ENCODE measurements around the gene BRSK2.

Gene BRSK2

DNA sequence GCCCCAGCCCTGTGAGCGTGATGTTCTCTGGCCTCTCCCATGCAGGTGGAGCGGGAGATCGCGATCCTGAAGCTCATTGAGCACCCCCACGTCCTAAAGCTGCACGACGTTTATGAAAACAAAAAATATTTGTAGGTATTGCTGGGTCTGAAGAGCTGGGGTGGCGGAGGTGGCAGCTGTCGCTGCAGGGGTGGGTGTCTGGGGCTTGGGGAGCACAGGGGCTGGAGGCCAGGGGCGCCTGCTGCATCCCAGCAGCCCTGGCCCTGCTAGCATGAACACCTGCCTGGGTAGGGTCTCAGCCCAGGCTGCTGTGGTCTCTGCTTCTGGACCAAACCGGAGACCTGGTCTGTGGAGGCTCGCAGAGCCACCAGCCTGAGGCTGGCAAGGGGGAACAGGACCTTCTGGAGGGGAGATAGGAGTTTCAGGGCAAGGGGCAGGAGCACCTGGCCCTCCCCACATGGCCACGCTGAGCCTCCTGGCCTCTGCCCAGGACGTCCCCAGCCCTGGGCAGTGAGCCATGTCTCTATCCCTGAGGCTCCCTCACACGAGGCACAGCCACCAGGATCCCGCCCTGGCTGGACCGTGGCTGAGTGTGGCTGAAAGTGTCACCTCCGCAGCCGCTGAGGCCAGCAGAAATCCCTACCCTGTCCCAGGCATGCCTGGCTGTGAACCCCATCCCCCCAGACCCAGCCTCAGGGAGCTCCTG is 48.7 kb downstream of the BRSK2 start:
- no peak for DNase-seq

DNA sequence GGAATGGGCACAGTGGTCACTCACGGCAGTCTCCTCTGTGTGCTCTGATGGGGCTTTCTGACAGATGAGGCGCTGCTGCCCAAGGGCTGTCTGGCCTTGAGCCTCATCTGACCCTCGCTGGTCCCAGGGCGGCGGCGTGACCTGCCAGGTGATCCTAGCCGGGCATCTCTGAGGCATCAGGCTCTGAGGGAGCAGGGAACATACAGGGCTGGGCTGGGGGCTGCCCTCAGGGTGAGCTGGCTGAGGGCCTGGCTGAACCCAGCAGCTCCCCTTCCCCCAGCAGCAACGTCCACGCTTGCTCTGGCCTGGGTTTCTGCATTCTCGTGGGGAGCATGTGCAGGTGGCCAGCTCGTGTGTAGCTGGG is 49.2 kb downstream of the BRSK2 start:
- no peak for DNase-seq

DNA sequence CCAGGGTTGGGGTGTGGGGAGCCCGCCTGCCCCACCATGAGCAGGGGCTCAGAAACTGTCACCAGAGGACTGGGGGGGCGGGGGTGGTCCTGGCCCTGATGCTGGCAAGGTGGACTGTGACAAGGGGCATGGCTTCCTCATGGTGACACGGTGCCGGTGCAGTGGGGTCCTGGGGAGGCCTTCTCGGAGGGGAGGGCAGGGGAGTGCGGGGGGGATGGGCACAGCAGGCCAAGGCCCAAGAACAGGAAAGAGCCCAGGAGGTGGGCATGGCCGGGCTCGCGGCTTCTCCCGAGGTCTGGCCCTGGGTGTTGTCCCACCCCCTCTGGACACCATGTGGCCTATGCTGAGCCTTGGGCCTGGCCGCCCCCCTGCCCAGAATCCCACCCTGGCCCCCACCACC is 49.6 kb downstream of the BRSK2 start:
- DNase-seq = no peak

DNA sequence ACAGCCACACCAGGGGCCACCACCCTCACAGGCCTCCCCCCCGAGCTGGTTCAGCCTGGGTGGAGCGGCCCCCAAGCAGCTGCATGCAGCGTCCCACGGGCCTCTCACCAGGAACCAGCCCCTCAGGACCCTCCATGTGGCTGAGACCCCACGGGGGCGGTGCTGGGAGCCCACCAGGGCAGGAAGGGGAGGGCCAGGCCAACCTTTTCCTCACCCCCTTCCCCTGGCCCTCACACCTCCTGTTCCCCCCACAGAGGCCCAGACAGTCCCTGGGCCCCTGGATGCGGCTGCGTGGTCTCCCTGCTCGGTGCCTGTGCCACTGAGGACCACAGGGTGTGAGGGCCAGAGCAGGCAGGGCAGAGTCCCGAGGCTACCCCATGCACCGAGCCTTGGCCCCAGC is 50.3 kb downstream of the BRSK2 start:
- no peak for DNase-seq

DNA sequence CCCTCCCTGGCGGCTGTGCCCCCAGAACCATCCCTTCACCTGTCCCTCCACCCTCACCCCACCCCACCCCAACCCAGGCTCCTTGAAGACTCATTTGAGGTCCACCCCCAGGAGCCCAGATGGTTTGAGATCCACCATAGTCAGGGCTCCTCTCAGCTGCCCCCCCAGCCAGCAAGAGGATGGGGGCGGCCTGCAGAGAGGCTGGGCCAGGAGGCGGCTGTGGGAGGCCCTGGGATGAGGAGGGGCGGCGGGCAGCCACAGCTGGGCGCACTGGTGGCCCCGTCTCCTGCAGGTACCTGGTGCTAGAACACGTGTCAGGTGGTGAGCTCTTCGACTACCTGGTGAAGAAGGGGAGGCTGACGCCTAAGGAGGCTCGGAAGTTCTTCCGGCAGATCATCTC is 50.8 kb downstream of the BRSK2 start:
- no peak for DNase-seq

DNA sequence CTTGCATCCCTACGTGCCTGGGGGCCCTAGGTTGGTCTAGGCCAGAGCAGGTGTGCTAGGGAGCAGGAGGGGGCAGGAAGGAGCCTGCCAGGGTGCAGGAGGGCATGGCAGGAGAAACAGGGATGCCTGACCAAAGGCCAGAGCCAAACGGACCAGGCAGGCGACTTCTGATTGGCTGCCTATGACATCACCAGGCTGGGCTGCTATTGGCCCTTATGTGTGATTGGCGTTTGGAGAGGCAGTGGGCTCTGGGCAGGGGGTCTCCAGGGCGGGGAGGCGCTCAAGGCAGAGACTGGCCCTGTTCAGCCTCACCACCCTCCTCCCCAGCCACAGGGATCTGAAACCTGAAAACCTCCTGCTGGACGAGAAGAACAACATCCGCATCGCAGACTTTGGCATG is 52.4 kb downstream of the BRSK2 start:
- no peak for DNase-seq

DNA sequence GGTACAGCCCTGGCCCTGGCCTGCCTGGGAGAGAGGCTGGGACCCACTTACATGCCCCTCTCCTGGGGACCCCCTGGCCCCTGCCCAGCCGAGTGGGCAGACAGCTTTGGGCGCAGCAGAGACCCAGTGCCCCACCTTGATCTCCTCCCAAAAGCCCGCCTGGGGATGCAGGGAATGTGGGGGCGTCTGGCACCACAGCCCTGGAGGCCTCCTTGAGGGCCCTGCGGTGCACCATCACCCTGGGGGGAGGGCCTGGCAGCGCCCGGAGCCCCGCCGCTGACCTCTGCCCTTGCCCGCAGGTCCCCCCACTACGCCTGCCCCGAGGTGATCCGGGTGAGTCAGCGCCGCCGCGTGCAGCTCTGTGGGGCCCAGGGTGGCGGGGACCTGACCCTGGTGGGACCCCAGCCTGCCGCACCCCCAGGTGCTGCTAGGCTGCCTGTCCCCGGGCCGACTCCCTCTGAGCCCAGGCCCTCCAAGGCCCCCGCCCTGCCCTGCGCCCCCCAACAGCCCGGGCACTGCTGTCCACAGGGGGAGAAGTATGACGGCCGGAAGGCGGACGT is 53.2 kb downstream of the BRSK2 start:
- no peak for DNase-seq

DNA sequence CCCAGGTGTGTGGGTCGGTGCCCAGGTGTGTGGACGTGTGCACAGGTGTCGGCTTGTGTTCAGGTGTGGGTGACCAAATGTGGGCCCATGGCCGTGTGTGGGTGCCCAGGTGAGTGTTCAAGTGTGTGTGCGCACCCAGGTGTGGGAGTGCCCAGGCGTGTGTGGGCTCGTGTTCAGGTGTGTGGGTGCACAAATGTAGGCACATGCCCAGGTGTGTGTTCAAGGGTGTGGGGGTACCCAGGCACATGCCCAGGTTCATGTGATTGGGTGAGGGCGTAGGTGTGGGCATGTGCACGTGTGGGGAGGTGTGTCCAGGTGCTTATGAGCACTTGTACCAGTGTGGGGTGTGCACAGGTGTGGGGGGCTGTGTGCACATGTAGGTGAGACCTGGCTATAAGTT is 54.0 kb downstream of the BRSK2 start:
- no peak for DNase-seq

DNA sequence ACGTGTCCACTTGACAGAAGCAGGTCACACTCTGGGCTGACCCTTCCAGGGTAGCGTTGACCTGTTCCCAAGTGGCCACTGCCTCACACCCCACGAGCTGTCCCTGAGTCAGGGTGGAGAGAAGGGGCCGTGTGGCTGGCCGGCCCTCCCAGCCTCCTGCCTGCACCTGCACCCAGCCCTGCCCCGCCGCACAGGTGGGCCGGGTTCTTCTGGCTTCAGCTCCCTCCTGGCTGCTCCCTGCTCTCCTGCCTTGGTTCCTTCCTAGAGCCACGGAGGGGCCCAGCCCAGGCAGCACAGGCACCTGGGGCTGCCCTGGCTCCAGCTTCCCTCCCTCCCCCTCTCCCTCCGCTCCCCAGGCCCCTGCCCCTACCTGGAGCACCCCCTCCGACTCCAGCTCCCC is 54.6 kb downstream of the BRSK2 start:
- DNase-seq = no peak

DNA sequence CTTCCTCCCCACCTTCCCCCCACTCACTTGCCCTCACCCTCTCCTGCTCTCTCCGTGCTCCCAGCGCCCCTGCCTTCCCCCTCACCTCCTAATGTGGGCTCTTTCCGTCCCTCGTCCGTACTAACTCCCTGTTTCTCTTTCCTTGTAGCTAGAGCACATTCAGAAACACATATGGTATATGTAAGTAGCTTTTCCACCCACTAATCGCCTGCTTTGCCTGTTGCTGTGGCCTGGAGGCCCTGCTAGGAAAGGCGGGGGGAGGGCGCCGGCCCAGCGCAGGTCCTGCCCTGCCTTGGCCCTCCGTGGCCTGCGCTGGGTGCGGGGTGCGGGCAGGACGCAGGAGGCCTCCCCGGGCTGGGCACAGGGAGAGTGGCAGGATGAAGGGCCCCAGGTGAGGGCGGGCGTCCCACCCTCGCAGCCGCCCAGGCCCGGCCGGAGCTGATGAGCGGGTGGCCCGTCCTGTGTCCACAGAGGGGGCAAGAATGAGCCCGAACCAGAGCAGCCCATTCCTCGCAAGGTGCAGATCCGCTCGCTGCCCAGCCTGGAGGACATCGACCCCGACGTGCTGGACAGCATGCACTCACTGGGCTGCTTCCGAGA is 55.2 kb downstream of the BRSK2 start:
- DNase-seq = no peak

DNA sequence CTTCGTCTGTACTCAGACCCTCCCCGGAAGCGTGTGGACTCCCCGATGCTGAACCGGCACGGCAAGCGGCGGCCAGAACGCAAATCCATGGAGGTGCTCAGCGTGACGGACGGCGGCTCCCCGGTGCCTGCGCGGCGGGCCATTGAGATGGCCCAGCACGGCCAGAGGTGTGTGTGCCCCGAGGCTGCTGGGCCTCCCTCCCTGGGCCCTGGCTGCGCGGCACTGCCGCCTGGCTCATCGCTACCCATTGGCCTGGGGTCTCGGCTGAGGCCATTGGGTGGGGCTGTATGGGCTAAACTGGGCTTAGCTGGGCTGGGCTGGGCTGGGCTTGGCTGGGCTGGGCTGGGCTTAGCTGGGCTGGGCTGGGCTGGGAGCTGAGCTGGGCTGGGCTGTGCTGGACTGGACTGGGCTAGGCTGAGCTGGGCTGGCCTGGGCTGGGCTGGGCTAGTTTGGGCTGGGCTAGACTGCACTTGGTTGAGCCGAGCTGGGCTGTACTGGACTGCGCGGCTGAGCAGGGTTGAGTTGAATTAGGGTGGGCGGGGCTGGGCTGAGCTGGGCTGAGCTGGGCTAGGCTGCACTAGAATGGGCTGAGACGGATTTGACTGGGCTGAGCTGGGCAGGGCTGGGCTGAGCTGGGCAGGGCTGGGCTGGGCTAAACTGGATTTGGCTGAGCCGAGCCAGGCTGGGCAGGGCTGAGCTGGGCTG is 56.2 kb downstream of the BRSK2 start:
- no peak for DNase-seq

DNA sequence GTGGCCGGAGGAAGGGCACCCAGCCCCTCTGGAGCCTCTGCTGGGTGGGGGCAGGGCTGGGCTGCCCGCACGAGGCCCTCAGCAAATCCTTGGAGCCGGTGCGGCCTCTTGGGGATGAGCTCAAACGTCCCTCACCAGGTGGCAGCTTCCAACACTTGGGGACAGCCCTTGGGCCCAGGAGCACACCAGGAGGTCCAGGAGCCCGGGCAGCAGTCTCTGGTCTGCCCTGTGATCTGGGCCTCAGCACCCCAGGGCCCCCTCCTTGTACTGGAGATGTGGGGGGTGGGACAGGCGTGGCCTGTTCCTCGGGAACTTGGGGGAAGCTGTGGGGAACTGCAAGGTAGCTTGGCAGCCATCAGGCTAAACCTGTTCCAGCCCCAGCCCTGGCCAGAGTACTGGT is 56.9 kb downstream of the BRSK2 start:
- no peak for DNase-seq

DNA sequence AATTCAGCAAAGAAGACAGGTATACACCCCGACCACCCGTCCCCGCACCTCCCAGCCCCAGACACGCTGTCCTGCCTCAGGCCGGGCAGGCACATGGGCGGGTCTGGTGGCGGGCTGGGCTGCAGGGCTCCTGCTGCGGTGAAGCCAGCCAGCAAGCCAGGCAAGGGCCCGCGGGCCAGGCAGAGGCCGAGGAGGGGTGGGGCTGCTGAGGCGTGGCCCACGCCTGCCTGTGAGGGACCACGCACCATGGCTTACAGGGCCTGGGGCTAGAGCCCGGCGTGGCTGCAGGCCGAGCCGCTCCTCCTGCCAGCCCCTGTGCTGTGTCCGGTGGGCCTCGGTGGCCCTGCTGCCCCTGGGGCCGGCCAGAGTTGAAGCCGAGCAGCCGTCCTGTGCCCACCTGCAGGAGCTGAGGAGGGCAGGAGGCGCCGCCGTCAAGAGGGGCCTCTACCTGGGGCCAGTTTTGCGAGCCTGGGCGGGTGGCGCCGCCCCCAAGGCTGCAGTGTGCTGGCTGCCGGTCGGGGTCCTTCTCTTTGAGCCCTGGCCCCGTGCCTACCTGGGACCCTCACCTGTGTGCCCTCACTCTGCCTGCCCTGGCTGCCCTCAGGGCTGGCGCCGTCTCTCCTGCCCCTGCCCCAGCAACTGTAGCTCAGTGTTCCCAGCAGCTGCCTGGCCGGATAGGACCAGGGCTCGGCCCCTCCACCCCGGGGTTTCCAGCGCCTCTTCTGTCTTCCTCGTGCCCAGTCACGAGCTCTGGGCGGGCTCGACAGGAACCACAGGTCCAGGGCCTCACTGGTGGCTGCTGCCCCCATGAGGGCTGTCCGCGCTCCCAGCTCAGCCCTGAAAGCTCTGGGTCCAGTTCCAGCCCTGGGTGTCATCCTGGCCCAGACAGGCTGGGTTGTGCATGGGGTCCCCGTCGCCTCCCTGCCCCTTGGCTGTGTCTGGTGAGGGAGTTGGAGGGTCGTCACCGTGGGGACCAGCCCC is 58.4 kb downstream of the BRSK2 start:
- DNase-seq = no peak

DNA sequence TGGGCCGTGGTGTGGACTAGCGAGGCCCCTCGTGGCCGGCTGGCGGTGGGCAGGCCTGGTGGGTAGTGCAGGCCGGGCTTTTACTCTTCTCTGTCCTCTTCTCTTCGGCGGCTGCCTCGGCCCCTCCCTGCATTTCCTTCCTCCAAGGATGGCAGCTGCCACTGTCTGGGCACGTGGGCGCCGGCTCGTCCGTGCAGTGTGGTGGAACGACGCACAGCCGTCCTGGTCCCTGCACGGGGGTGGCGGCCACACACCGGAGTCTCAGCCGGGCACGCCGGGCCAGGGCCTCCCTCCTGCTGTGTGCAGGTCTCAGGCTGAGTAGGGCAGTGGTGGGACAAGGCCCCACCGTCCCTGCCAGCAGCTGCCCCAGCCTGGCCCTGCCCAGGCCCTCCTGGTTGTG is 59.1 kb downstream of the BRSK2 start:
- DNase-seq = no peak

DNA sequence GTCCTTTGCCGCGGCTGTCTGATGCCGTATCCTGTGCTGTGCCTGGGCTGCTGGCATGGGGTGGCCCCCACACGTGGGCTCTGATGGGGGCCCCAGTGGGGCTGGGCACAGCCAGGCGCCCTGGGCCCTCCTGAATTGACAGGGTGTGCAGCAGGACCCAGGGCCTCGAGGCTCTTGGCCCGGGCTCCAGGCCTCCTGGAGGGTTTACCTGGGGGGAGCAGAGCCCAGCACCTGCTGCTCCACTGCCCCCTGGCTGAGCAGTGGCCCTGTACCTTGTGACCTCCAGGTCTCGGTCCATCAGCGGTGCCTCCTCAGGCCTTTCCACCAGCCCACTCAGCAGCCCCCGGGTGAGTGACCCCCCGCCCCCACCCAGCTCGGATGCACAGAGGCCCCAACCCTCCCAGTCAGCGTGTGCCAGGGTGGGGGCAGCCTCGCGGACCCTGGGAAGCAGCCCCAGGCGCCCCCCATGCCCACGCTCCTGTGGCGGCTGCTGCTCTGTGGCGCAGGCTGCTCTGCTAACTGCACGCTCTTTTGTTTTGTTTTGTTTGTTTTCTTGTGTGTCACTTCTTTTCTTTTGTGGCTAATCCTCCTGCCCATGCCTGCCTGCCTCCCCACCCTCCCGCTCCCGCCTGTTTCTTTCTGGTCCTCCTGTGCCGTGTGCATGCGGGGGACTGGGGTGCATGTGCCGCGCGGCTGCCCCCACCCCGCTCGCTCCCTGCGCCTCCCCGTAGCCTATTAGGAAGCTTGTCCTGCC is 59.9 kb downstream of the BRSK2 start:
- no peak for DNase-seq

DNA sequence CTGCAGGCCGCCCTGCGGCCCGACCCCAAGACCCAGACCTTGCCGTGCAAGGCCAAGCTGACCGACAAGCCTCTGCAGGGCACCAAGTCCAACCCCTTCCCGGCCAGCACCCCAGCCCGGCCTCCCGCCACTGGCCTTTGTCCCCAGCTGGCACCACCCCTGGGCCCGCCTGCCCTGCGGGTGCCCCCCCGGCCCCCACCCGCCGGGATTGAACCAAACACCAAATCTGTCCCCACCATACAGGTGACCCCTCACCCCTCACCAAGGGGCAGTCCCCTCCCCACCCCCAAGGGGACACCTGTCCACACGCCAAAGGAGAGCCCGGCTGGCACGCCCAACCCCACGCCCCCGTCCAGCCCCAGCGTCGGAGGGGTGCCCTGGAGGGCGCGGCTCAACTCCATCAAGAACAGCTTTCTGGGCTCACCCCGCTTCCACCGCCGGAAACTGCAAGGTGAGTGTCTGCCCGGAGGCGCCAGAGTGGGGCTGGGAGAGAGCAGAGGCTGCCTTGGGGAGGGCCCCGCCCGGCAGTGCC is 60.7 kb downstream of the BRSK2 start:
- no peak for DNase-seq

DNA sequence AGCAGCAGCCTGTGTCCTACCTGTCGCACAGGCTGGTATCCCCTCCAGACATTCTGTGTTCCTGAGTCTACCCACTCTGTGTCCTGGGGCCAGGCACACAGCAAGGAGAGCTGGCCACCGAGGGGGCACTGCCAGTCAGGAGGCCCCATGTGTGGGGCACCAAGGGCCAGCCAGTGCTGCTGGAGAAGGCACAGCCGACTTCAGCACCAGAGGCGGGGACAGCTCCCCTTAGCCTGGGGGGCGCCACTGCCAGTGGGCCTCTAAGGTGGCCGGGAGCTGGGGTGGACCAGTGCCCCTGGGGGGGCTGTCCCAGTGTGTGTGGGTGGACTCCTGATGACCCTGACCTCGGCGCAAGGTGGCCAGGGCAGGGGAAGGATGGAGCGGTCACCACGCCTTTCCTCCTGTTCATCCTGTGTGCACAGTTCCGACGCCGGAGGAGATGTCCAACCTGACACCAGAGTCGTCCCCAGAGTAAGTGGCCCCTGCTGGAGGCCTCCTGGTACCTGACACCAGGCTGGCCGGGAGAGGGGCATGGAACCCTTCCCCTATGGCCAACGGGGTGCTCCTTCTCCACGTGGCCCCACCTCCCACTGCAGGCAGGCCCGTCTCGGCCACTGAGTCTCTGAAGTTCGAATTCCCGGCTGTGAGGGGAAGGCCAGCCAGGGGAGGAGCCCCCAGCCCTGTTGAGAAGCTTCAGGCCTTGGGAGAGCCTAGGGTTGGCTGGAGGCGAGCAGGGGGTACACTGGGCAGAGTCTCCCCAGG is 61.4 kb downstream of the BRSK2 start:
- DNase-seq = no peak

DNA sequence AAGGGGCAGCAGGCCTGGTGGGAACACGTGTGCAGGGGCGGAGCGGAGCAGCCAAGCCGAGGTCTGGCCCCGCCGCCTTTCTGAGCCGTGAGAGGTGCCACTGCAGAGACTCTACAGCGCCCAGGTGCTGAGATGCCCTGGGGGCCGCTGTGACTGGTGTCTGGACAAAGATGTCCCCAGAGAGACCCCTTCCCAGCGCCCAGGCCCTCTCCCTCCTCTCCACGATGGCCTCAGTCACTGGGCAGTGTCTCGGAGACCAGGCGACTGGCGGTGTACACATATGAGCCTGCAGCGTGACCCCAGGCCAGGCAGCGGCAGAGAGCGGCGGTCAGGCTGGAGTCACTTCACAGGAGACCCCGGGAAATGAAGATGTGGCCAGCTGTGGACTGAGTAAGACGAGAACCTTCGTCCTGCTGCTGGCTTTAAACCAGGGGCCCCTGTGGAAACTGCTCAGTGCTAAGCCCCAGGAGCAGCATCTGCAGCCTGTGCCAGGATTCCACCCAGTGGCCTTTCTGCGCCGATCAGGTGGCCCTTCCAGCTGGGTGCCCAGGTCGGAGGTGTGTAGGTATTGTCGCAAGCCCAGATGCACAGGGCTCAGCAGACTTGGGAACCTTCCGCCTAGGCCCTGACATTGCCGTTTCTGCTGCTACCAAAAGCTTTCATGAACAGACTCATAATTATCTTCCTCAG is 62.2 kb downstream of the BRSK2 start:
- DNase-seq = no peak

DNA sequence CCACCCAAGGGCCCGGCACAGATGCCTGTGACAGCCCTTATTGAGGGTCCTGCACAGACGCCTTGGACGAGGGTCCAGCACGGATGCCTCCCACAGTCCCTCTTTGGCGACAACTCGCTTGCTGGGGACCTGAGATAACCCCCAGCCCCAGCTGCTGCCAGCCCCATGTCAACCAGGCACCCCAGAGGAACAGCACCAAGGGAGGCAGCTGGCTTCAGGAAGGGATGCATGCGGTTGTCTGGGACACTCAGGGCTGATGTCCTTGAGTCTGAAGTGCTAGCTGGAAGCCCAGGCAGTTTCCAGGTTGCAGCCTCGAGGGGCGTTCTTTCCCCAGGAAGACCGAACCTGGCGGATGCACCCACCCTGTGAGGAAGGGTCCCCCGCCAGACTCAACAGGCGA is 63.0 kb downstream of the BRSK2 start:
- DNase-seq = no peak

DNA sequence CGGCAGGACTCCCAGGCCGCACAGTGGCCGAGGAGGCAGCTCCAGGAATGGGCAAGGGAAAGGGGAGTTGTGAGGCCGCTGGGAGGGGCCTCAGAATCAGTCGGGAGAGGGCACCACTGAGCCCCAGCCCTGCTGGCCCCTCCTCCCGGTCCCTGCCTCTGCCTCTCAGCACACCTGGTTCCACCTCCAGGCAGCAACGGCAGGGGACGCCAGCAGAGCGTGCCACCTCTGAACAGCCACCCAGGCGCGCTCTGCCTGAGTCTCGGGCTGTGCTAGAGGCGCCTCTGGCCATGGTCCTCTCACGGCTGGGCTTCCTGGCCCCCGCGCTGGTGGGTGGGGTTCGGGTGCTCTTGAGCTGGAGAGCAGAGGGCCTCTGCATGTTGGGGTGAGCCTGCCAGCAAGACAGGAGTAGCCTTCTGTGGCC is 63.9 kb downstream of the BRSK2 start:
- DNase-seq = peak; percentile 62

DNA sequence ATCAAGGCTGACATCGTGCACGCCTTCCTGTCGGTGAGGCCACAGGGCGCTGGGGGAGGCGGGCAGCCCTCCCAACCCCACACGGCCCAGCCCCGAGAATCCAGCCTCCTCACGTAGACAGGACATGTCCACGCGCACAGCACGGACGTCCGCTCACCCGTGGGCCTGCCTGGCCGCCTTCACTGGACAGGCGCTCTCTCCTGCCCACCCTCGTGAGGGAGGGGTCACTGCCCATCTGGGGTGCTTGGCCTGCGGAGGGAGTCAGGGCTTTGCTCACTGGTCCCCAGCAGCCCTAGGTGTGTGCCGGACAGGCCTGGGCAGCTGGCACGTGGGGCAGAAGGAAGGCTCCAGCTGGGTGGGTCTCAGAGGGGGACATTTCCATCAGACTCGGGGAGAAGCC is 64.8 kb downstream of the BRSK2 start:
- DNase-seq = no peak

Data from NCI-H510A (cell line).